SKM-1 treated with dmso at 0.1 percent for 144 hours (cell line): ENCODE results near the gene NFASC.

Source experiments
- DNase-seq: peaks from one replicate; lab custom pipeline; 2025; ENCODE audit not compliant: unreplicated experiment; lab: John Stamatoyannopoulos, UW

The NFASC gene

DNA sequence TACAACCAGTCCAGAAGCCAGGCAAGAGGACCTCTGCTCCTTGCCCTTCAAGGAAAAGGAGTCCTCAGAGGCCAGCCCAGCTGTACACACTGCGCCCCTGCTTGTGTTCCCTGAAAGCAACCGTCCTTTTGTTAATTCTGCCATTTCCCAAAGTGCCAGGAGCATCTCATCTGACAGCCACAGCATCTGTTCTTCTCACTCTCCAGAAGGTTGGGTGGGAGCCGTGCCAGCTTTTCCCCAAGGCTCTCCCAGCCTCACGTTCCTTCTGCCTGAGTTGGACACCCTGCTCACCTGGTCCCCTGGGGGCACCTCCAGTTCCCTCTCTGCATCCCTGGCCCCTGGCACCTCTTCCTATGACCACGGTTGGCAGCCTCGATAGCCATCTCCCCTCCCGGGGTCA lies 161.8 kb downstream of the NFASC start:
- no peak for DNase-seq

DNA sequence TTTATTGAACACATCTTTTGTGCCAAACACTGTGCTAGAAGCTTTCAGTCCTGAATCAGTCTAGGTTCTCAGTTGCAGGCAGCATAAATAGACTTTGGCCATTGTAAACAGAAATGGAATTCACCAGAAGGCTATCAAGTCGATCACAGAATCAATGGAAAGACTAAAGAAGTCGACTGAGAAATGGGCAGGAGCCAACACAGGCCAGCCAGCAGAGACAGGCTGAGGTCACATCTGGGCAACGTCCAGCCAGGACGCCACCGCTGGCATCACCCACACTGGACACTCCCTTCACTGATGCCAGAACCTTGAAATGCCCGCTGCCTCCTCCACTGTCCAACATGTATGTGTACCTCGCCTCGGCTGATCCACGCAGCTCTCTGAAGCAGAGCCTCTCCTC lies 166.9 kb downstream of the NFASC start:
- no peak for DNase-seq

DNA sequence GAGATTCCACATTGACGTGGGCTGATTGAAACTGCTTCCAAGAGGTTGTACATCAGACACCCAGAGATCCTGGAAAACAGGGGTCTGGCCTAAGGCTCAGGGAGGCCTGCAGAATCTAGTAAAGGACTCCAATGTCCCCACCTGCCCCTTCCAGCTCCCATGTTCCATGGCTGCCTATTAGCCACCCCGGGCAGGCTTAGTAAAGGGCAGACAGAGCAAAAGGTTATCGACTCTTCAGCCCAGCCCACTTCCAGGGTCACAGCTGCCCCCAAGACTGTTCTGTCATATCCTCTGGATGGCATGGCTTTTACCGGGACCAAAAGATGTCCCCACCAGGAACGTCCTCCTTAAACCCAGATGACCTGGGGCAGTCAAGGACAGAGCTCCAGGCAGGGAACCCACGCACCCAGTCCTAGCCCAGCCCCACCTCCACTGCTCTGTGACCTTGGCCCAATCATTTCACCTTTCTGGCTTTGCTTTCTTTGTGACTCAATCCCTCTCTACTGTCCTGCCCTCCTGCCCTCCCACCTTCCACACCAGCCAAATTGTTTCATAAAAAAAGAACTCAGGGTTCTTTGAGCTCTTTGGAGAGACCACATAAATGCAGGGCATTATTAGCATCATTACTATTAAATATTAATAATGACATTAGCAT lies 167.6 kb downstream of the NFASC start:
- DNase-seq: no peak

DNA sequence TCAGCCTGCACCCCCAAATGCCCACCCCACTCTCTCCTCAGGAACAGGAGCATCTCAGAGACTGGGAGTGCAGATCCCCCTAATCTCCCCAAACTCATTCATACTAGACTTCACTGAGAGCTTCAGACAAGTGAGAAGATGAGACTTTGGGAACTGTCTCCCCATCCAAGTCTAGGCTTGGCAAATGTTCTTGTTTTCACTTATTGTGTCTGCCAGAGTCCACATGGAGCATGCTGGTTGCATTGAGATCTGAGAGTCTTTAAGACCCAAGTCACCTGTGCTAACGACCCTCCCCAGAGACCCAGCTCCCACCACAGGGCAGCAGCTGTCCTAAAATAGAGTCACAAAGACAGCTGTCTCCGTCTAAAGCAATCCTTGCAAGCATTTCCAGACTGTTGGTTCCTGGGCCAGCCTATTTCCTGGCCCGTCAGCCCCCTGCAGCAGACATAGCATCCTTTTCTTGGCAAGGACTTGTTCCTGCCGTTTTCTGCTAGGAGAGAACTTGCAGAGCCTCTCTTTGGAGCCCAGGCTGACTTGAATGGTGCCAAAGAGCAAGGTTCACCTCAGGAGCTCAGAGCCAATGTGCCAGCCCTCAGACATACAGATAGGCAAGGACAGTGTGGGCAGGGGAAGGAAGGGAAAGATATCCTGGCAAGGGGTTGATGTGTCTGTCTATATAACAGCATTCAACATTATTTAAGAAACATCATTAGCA lies 170.5 kb downstream of the NFASC start:
- DNase-seq: no peak

DNA sequence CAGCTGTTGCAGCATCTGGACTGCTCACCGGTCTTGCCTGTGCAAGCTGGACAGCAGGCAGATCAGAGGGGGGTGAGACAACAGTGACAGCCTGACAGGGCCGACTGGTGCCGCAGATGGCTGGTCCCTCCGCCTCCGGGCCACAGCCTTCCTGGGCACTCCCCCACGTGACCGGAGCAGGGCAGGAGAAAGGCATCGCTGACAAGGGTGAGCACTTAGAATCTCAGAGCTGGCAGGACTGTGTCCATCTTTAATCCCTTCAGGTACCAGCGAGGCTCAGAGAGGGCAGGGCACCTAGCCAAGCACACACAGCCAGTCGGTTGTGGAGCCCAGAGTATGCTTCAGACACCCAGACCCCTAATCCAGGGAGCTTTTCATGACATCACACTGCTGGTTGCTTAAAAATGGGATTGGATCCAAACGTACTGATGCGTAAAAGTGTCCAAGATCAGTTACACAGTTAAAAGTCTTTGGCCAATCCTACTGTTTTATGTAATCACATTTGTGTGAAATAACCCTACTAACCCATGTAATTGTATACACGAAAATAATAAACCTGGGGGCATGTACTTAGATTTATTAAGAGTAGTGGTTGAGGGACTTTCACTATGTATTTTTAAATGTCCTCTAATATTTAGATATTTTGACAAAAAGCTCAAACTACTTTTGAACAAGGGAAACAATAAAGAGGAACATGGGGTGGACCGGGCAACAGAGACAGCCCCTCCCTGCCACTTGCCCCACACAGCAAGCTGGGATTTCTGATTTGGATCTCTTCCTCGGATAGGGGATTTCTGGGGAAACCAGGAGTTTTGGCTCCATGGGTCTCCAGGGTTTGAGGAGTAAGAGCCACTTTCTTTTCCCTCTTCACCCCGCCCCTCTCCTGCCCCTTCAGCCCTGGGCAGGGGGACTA lies 171.6 kb downstream of the NFASC start:
- no peak for DNase-seq

DNA sequence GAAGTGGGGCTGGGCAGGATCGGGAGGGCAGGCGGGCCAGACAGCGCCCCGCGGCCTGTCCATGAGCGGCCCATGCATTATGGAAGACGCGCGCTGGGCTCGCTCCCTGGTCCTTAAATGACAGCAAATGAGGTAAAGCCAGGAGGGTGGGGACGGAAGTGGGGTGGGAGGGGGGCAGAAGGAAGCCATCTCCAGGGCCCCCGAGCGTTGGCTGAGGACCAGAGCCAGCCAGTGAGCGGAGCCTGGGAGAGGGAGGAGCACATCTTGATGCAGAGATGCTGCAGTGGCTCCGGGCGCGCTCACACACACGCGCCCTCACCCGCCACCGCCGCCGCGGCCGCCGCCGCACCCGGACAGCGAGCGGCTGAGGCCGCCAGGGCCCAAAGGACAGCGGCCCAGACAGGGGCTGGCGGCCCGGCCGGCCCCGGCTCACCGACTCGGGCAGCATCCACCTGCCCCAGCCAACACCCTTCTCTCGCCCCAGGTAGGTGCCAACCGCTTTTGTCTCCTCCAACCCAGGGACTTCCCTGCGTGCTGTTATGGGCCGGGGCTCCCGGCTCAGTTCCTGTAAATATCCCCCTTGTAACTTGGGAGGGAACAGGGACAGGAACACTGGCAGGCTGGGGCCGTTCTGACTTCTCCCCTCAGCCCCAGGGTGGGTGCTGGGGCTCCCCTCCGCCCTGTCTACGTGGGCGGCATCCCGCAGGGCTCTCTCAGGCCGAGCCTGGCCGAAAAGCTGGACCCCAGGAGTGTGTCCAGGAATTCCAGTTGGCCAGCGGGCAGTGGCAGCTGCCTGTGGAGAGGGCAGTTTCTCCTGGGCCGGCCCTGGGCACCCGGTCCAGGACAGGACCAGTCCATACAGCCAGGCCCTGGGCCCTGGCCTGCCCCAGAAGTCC lies 172.5 kb downstream of the NFASC start, which contains the start of gene CNTN2:
Gene CNTN2 (plus strand): TSS at position 302 of the 896 bp plus-strand sequence. CDS start 9,974 bp downstream, outside the sequence.
- no peak for DNase-seq

DNA sequence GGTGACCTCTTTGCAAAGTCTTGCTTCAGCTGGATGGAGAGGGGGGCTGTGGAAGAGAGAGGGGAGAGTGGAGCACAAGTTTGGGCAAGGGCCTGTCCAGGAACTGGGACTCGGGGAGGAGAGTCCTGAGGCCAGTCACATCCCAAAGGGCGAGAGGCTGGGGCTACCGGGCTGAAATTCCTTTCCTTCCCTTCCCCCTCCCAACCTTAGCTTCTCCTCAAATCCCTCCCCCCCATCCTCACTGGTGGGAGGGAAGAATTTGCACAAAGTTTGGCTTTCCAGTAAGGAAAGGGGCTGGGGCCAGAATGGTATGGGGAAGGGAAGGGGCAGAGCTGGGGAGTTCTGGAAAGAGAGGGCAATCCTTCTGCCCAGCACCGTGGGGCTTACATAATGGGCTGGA lies 173.2 kb downstream of the NFASC start:
- DNase-seq: no peak

DNA sequence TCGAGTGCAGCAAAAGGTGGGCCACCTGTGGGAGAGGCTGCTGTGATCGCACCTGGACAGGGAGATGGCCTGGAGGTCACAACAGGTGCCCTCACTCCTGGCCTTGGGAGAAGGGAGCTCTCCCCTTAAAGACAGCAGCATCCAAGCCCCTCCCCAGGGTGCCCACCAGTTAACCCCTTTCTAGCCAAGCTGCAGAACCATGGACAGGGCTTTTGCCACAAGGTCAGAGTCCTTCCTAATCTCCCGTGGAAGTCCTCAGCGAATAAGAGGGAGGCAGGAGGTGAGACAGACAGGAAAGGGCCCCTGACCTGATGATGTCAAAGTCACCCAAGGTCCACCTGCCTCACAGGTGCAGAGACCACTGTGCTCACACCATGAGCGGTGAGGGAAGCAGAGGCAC lies 174.1 kb downstream of the NFASC start:
- DNase-seq: no peak

DNA sequence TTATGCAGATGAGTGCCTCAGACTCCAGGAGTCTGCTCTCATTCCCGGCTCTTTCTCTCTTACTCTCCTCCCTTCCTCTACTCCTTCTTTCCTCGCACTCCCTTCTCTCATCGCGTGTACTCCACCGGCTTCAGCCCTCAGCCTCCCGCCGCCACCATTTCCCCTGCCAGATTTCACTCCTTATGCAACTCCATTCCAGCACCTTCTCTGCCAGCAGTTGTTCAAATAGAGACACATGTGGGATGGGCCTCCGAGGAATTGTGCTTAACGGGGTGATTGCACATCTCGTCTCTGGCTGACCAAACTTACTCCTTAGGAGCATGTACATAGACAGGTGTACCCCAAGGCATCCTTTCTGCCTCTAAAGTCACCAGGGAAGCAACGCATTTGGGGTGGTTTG lies 174.5 kb downstream of the NFASC start:
- DNase-seq: no peak

DNA sequence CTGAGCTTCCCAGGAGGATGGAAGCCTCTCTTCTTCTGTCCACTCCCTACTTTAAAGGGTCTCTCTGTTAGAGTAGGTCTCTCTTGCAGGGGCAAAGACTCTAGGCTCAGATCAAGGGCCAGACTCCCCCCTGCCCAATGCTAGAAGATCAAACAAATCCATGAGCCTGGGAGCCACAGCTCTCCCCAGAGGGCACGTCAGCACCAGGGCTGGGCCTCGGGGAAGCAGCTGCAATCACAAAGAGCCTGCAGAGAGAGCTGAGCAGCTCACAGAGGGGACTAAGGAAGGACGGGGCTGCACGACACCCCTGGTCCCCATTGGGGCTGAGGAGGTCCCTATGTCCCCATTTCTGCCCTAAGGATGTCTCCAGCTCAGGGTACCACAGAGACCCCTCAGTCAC lies 176.2 kb downstream of the NFASC start:
- DNase-seq: no peak

DNA sequence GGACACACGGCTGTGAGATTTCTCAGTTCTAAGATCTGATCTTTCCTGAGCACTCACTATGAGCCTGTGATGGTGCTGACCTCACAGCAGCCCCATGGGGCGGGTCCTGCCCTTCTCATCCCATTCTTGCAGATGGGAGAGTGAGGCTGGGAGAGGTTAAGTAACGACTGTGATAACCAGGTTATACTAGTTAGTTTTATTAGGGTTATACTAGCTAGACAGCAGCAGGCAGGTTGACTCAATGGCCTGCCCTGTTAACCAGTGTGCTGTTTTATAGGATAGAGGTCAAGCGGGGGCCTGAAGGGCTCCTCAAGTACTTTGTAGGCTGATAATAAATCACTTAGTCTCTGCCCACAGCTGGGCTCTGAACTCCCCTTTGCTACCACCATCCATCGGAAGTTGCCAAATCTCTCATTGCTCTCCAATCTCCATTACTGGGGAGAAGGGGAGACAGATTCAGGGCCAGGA lies 177.1 kb downstream of the NFASC start:
- no peak for DNase-seq

DNA sequence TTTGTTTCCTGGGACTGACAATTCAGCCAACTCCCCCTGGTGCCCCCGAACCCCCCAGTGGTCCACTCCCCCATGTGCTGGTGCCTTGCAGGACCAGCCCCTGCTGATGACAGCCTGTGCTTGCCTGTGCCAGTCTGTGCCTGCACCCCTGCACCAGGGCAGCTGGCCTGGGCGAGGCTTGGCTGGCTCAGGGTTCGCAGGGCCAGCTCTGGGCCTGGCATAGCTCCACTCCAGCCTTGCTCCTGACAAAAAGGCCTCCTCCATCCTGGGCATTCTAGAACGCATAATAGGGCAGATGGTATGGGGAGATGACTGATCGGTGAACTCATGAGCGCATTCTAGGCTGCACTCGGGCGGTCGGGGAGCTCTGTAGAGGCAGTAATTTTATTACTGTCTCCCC lies 177.7 kb downstream of the NFASC start:
- DNase-seq: no peak

DNA sequence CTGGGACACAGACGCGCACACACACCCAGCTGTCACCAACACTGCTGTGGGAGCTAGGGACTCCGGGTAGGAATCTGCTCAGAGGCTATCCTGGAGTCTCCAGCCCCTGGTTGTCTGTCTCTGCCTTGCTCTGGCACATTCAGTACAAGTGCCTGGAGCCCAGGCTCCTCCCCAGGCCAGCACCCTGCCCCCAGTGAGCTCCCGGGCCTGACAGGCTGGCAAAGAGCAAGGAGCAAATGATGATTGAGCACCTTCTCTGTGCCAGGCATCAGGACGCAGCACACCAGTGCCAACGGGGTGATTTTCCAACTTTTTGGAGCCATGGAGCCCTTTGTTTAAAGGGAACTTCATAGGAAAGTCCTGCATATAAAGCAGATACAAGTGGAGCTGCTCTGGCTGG lies 178.8 kb downstream of the NFASC start:
- no peak for DNase-seq

DNA sequence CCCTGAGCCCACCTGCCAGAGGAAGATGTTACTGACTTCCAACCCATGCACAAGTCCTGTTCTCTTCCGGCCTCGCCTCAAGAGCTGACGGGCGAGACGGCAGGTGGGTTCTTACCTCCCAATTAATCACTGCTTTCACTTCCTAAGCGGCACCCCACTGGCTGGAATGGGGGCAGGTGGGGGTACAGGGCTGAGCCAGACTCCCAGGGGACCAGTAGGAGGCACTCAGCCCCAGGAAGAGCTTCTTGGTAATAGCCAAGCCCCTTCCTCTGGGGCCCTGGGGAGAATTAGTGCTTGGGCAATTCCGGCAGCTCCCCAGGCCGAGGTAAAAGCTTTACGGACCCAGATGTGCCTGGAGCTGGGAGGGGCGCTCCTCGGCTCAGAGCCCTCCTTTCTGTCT lies 182.0 kb downstream of the NFASC start:
- DNase-seq: no peak

DNA sequence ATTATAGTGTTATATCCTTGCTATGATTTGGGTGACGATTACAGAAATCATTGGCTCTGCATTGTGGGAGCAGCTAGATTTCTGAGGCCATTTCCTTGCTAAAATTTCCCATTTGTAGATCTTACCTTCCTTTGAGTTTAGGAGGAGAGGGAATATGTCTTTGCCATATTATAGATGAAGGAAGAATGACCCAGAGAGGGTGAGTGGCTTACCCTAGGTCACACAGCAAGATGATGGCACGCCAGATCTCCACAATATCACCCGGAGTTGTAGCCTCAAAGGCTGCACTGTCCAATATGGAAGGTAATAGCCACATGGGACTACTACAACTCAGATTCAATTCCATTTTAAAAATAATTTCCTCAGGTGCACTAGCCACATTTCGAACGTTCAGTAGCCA lies 182.6 kb downstream of the NFASC start:
- no peak for DNase-seq

DNA sequence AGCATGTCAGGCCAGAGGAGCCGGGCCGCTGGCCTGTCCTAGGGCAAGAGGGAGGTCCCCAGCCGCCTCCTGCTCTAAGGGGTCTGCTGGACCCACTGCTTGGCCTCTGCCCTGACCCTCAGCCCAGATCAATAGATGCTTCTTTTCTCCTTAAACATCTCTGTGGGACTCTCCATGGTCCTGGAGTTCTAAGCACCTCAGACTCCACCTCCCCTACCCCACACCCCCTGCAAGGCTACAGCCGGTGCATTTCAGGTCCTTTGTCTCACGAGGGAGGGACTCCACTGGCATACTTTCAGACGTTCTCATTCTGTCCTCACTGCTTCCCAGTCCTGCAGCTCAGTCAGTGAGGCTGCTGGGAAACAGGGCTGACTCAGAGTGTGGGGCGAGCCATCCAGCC lies 183.4 kb downstream of the NFASC start:
- no peak for DNase-seq

DNA sequence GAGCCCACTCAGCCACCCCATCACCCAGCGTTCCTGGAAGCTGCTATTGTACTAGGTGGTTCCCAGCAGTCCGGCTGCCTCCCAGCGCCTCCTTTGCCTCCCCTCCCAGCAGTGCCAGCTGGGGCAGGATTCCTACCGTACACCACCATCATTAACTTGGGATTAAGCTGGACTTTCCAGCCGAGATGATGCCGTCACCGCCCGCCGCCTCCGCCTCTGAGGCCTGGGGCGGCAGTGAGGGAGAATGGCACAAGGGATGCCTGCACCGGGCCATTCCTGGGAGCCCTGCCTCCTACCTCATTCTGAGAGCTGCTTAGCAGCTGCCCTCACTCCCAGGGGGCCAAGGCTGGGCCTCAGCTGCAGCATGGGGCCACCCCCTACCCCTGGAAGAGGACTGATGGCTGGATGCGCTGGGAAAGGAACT lies 185.5 kb downstream of the NFASC start:
- no peak for DNase-seq

DNA sequence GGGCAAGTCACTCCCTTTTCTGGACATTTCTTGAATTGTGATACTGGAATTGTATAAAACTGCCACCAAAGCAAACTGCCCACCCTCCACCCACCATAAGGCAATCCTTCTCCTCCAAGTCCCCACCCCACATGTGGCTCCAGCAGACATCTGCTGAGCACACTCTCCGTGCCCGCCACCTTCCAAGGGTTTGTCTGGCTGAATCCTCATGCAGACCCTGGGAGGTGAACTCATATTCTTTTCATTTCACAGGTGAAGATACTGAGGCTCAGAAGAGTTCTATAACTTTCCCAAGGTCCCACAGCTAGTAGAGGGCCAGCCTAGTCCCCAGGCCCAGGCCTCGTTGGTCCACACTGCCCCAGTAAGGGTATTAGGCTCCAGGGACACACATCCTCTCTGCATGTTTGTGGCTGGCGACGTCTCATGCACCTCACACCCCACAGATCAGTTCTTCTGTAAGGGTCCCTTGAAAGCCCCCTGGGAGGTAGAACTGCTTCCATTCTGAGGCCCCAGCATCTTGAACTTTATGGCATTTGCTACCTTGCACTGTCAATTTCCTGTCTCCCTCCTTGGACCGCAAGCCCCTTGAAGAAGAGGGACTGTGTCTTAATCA lies 186.4 kb downstream of the NFASC start:
- no peak for DNase-seq

DNA sequence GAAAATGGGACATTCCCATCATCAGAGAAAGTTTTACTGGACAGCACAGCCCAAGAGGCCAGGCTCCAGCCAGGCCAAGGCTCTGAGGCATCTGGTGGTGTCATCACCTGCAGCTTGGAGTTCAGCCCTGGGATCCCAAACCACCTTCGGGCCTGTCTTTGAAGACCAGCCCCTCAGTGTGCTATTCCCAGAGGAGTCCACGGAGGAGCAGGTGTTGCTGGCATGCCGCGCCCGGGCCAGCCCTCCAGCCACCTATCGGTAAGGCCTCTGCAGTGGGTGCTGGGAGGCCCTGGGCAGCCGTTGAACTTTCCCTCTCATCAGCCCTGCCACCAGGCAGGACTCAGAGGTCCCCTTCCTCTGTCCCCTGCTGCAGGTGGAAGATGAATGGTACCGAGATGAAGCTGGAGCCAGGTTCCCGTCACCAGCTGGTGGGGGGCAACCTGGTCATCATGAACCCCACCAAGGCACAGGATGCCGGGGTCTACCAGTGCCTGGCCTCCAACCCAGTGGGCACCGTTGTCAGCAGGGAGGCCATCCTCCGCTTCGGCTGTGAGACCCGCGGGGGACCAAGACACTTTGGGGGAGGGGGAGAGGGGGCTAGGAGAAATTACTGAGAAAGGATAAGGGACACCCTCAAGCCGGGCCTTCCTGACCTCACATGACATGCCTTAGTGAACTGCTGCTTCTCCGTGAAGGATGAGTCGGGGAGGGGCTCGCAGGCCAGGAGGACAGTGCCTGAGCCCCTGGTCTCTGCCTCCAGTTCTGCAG lies 187.3 kb downstream of the NFASC start:
- DNase-seq: no peak
